Measurements from ENCODE around the gene GTSE1.

GRCh38 chr22:46281866-46282678, 14.6 kb upstream of the GTSE1 start:
- TF ChIP-seq CTCF (conservative IDR thresholded peaks at IDR 0.05; ENCODE audit: low read depth, low read length) (no peak), EZH2 (IDR thresholded peaks at IDR 0.05; ENCODE audit: low read length, unreplicated experiment) (no peak)
